LoVo (cell line): ENCODE results near the gene FCGR1A.
"Not testable (repeated sequence)": the region's sequence is repeated elsewhere in the genome, so short reads cannot be mapped to it uniquely, and the experiment has no call there.

Experiments
- DNase-seq: peaks from one replicate; pipeline ENCODE4 v3.0.0-alpha.2; 2016; ENCODE audit warnings: low spot score

FCGR1A gene

GRCh38 chr1:149833144-149833543, 50.6 kb downstream of the FCGR1A start:
- not testable (repeated sequence) for DNase-seq

- not testable (repeated sequence) for DNase-seq
These were observed 58.7 kb downstream of the FCGR1A start for GRCh38 chr1:149841149-149841548.
